ENCODE measurements around the gene ING3.
"Not testable (repeated sequence)": the region's sequence is repeated elsewhere in the genome, so short reads cannot be mapped to it uniquely, and the experiment has no call there.

ING3 gene

DNA sequence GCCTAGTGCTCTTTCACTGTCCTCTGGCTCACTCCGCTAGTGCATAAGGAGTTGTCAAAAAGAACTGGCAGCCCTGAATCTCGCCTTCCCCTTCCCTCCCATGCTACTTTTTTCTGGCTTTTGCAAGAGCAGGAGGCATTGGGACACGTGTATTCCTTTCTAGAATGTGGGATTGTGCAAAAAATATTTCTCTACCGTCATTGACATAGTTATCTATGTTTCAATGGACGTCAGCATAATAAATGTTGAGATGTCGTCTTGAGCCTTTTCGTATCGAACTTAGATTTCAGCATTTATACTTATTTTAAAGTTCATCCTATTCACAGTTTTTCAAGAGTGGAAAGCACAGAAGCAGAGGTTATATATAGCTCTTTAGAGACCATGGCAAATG, 727 bp downstream of the ING3 start:
- DNase-seq (ENCODE audit: low spot score) = no peak

DNA sequence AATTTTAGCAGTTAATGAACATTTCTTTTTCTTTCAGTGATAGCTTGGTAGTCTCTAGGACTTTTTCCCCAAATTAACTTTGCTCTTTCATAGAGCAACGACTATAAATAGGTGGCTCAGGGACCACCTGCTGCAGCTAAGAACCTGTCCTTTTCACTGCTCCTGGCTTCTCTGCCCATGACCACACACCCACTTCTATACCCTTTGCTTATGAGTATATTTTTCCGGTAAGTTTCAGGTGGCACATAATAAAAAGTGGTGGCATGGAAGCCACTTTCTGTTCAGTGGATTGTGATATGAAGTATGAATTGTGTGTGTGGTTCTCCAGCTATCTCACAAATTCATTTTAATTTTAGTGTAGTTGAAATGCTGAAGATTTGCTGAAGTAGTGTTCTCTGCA, 1.2 kb downstream of the ING3 start:
- DNase-seq (ENCODE audit: low spot score) = no peak

DNA sequence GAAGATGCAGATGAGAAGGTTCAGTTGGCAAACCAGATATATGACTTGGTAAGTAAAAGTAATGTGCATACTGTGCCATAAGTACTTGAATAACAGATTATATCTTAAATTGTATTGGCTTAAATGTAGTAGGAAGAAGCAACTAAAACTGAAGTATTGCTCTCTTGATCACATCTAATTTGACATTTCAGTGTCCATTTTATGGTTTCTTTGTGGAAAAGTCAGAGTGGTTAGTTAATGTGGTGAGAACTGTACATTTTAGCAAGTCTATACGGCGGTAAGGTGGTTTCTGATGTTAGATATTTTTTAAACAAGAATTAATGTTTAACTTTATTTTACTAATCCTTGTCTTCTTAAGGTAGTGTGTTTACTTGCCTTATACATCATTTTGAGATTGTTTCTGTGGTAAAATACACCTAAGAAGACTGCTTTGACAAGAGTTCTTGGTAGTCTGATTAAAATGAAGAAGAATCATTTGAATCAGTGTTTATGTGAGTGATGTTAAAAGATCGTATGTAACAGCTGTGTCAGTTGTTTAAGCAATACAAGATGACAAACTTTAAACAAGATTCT, 5.1 kb downstream of the ING3 start:
- no peak for DNase-seq (ENCODE audit: low spot score)

DNA sequence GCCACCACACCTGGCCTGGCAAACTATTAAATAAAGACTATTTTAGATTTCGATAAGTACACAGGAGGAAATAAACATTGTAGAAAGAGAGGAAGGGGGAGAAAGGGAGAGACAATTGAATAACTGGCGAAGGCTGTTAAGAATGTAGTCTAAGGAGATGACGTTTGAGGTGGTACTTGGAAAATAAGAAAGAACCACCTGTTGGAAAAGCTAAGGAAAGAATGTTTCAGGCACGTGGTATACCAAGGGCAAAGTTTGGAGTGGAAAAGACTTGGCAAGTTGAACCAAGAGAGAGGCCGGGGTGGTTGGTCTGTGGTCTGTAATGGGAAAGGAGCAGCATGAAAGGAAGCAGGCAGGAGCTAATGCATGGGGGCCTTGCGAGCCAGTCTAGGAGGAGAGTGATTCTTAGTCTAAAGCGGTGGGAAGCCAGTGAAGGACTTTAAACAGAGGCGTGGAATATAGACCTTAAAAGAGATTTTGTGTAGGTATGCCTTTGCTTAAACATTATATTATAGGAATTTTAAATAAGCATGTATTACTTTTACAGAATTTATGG, 9.4 kb downstream of the ING3 start:
- no peak for DNase-seq (ENCODE audit: low spot score)

DNA sequence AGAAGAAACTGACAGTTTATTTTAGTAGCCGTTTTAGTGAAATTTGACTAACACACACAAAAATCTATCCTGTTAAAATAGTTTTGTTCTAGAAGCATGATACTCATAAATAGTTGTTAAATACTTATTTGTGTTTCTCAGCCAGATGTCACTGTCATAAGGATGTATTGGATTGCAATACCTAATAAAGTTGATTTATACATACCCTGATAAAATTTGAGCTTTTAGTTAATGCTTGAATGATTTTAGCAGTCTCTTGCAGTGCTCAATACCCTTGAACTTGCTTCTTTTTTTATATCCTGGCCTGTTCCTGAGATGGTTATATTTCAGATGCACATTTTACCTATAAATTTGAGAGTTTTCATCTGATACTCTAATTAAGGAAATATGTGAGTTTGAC, 10.1 kb downstream of the ING3 start:
- DNase-seq (ENCODE audit: low spot score) = no peak

DNA sequence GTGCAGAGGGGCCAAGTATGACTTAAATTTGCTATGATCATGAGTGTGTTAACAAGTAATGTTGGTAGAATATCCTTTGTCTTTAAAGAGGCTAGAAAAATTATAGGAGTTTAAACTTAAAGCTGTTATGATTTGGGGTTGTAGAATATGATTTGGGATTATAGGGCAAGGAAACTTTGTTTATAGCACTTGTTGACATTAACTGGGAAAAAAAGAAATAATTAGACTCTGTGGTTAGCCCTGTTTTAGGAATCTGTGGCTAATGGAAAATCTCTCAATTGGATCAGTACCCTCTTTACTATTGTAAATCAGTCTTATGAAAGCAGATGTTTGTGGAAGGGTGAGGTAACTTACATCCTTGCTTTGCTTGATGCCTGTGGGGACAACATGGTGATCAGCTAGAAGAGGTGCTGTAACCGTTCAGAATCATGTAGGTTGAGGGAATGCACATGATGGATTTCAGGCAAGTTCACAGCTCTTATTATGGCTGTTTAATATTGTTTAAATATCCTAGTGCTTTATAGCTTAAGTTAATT, 11.1 kb downstream of the ING3 start:
- no peak for DNase-seq (ENCODE audit: low spot score)

DNA sequence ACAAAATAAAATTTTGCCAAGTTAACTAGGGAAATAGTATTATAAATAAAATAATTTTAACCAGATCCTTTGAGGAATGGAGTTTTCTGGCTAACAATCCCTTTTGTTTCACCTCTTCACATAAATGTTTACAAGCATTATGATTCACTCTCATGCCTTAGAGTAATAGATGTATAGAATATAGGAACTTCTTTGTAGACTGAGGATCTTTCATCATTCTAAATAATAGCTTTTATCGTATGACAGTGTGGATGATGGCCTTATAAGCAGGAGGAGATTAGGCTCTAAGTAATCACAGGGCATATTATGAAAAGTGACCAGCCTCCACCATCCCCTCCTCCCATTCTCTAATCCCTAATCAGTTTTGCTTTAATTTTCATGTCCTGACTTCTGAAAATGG, 13.5 kb downstream of the ING3 start:
- no peak for DNase-seq (ENCODE audit: low spot score)

DNA sequence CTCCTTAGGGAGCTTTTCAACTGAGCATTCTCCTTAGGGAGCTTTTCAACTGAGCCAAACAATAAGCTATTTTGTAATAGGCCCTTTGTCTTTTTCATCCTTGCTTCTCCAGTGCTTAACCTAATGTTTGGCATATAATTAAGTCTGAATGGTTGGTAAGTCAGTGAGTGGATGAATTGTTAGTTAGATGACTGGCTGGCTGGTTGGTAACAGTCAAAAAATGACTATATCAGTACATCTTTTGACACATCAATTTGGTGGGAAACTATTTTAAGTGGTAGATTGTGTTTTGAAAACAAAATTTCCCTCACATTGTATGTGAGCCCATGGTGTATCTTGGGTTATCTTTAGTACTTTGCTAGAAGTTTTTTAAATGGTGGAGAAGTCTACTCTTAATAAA, 16.4 kb downstream of the ING3 start:
- no peak for DNase-seq (ENCODE audit: low spot score)

DNA sequence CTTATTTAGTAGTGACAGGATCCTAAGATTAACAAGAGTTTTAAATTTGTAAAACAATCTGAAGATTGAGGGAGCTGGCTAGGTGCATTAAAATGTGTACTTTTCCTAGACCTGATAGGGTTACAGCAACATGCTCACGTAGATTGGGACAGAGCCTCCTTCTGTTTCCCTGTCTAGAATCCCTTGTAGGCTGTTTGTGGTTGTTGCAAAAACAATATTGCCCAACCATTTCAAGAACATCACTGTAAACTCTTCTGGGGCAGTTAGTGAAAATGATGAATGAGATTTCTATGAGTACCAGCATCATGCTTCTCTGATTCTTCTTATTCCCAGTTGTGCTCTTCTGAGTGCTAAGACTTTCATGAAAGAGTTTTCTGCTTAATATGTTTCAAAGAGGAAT, 23.3 kb downstream of the ING3 start:
- no peak for DNase-seq (ENCODE audit: low spot score)

DNA sequence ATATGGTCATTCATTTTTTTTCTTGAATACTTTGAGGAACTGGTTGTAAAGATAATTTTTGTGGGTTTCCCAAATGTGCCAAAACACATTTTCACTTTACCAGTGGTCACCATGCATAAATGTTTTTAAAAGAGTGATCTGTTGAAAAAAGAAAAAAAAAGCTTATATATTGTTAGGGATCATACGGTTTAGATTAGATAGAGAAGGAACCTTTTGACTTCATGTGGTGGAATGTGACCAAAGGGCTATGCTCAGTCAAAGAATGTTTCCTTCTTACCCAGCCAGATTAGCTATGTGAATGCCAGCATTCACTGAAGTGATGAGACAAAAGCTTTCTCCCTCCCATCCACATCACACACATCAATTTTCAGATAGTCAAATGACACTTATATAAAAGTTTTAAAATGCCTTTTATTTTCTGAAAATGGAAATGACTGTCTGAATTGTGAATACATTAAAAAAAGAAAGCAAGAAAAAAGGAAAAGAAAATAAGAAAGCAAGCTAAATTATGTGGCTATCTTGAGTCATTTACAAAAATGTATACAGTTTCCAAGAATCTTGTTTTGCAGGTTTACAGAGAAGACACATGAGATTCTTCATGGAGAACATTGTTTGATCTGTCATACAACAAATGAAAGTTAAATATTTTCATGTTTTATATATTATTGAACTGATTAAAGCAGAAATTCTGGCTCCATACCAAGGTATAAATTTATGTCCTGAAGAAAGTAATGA, 29.4 kb downstream of the ING3 start:
- no peak for DNase-seq (ENCODE audit: low spot score)

DNA sequence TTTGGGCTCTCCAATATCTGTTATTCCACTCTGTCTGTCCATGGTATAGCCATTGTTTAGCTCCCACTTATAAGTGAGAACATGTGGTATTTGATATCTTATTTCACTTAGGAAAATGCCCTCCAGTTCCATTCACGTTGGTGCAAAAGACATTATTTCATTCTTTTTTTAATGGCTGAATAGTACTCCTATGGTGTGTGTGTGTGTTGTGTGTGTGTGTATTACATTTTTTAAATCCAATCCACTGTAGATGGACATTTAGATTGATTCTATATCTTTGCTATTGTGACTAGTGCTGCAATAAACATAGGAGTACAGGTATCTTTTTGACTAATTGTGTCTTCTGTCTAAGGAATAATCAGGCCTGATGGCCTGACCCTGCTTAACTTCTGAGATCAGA, 30.5 kb downstream of the ING3 start:
- no peak for DNase-seq (ENCODE audit: low spot score)

DNA sequence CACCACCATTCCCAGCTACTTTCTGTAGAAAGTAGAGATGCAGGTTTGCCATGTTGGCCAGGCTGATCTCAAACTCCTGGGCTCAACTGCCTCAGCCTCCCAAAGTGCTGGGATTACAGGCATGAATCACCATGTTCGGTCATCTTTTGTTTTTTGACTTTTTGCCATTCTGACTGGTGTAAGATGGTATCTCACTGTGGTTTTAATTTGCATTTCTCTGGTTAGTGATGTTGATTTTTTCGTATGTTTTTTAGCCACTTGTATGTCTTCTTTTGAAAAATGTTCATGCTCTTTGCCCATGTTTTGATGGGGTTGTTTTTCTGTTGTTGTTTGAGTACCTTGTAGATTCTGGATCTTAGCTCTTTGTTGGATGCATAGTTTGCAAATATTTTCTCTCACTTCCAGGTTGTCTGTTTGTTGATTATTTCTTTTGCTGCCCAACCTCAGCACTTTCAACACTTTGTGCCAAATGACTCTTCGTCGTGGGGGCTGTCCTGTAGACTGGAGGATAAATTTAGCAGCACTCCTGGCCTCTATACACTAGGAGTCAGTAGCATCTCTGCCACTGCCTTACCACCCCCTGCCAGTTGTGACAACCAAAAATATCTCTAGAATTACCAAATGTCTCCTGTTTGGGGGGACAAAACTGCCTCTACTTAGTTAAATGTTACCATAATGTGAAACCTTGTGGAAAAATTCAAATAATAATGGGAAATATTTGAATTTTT, 31.5 kb downstream of the ING3 start:
- DNase-seq (ENCODE audit: low spot score) = no peak

DNA sequence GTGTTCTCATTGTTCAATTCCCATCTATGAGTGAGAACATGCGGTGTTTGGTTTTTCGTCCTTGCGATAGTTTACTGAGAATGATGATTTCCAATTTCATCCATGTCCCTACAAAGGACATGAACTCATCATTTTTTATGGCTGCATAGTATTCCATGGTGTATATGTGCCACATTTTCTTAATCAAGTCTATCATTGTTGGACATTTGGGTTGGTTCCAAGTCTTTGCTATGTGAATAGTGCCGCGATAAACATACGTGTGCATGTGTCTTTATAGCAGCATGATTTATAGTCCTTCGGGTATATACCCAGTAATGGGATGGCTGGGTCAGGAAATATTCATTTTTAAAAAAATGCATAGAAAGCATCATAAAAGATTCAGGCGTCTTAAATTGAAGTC, 33.0 kb downstream of the ING3 start:
- not testable (repeated sequence) for DNase-seq (ENCODE audit: low spot score)

DNA sequence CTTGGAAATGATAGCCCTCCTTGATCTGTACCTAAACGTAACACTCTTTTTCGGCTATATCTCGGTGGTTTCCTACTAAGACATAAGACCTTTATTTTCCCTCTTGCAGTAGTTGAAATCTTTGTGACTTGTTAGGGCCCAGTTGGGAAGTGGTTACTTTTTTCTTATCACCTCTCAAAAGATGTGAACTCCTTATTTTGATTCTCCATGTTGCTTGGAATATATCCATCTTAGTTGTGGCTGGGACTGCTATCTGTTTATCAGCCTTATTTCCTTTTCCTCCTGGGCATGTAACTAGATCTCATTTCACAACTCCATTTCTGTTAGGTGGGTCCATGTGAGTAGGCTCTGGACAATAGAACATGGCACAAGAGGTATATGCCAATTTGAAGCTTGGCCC, 33.8 kb downstream of the ING3 start:
- DNase-seq (ENCODE audit: low spot score) = no peak

DNA sequence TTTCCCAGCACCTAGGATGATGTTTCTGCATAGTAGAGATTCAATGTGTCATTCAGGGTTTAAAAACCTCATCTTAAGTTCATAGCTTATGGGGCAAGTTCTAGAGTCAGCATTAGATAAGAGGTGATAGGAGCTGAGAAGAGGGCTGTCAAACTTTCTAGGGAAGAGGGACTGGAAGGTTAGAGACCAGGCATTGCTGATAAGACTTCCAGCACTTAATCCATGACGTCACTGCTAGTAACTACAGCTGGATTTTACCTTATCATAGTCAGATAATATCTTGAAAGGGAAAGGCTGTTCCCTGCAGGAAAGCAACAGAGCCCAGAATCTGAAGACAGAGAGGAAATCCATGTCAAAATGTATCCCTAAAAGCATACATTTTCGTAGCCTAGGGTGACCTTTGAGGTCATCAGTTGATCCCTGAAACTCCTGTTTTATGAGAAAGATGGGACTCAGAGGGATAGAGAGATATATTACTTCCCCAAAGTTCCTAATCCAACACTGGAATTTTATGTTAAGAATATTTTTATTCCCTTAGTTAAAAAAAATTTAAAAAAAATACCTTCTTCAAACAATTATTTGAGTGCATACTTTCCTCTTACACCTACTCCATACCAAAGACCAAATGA, 34.7 kb downstream of the ING3 start:
- no peak for DNase-seq (ENCODE audit: low spot score)

DNA sequence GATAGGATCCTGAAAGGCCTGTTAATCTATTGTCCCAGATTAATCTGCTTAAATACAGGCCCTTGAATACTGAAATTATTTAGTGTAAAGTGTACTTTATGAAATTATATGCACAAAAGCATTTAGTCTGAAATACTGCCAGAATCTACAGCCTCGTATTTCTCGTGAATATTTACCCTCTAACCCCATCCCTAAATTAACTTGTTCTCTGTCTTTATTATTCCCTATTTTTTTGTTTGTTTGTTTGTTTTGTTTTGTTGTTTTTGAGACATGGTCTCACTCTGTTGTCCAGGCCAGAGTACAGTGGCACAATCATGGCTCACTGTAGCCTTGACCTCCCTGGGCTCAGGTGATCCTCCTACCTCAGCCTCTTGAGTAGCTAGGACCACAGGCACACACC, 35.3 kb downstream of the ING3 start:
- DNase-seq (ENCODE audit: low spot score) = no peak

DNA sequence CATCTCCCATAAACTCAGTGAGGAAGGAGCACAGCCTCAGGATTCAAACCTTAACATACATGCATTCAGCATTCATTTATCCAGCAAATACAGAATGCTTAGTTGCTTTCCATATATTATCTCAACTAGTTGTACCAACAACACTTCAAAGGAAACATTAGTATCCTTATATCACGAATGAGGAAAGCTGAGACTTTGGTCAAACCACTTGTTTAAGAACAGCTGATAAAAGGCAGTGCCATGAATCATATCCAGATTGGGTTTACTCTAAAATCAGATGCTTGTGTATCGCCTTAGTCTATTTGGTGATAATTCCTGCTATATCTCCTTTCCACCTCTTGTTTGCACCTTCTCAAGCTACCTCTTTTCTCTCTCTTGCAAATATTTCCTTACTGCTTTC, 36.1 kb downstream of the ING3 start:
- no peak for DNase-seq (ENCODE audit: low spot score)

DNA sequence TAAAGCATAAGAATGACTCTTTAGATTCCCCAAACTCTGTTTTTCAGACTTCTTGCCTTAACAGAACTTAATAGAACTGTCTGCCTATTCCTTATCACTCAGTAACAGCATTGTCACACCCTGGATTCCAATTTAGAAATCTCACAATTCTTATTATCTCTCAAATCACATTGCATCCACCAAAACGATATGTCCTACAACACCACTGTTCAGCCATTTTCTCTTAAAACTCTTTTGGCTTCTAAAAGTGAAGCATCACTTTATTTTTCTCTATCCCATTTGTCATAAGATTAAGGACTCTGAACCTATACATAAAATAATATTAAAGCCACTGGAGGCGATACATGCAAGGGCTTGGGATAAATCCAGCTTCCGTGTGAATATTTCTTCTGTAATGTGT, 36.7 kb downstream of the ING3 start:
- no peak for DNase-seq (ENCODE audit: low spot score)

DNA sequence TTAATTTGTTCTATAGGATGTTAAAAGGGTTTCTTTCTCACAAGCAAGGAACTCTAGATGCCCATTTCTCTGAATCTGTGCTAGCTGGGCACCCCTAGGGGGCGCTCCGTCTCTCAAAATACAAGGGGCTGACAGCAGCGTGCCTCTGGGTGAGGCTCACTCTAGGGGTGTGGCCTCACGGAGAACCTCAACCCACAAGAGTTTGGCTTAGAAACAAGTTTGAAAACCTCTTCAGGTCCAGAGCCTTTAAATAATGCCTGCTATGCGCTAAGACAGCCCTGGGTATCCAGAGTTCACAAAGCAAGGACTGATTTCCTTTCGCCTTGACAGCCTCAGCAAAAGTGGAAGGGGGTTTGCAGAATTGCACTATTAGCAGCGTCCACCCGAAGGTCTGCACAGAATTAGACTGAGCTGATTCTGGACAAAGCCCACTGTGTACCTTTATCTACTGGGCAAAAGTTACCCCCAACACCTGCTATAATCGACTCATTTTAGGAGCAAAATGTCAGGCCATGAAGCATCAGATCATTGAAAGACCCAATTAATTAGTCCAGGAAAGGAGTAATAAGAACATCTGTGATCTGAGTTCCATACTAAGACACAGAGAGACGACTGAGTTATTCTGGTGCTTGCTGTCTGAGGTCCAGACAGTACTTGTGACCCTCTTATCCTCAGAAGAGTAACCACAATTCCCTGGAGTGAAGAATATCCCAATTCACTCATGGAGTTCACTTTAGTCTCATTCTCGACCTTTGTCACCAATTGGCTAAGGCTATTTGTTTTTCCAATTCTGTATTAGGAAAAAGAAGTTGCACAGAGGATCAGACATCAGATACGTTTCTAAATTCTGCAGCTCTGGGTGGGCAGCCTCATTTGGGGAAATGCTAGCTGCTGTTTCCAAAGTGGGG, 37.4 kb downstream of the ING3 start:
- peak; percentile 88 for DNase-seq (ENCODE audit: low spot score)

DNA sequence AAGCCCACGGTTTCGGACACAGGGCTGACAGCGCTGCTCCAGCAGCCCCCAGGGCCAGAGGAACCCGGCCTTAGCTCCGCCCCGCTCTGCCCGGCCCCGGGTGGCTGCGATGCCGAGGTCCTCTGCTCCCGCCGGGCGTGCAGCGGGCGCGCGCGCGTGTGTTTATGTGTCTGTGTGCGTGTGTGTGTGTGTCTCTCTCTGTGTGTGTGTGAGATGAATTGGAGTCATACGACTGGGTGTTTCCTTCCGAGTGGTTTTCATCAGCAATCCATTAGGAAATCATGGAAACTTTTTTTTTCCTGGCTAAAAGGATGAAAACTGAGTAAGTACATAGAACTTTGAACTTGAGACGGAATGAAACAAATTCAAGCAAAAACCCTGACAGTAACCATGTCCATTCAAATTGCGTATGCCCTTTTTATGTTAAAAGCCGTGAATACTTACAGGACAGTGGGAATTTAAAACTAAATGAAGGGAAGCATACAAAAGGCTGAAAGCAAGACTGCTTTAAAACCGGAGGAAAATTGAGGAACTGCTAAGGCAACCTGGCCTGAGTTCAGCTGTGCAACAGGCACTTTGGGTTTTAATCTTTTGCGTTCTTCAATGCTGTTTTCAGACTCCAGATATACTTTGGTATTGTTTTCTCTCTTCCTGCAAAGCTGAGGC, 38.1 kb downstream of the ING3 start, which contains the start of gene CPED1:
Gene CPED1, plus strand, starts transcription at position 121 of the 666 bp plus-strand sequence. CDS start 911 bp downstream, outside the sequence.
- DNase-seq (ENCODE audit: low spot score) = peak; percentile 74

All from Ammon's horn (tissue), 1 donor.